CD14-positive monocyte (primary cell): ENCODE measurements around the gene THSD7B. TPM values are rescaled to one million over a fixed set of nuclear protein-coding genes. Genes with fewer than 3 reads are reported as not detected.

Source experiments
- DNase-seq, 3 donors: peaks; one replicate each; pipeline ENCODE4 v3.0.0-alpha.2; 2011 to 2022
- H2AFZ ChIP-seq: 2 replicates; pipeline ENCODE4 v1.6.0; 2012; ENCODE audit warnings: mild to moderate bottlenecking, low read depth, low read length, inconsistent platforms; ENCODE audit not compliant: insufficient read depth, poor library complexity, severe bottlenecking
- H3K27ac ChIP-seq, 2 donors: 1 replicate in 1 of 2; 2 replicates in 1 of 2; pipeline ENCODE4 v1.5.1; 2012 to 2013; ENCODE audit warnings: low read length in 2 of 2, control low read depth in 1 of 2, inconsistent platforms in 1 of 2, low read depth in 1 of 2, mild to moderate bottlenecking in 1 of 2
- H3K27me3 ChIP-seq, 2 donors: one replicate each; pipeline versions ENCODE4 v1.6.0 to v1.6.1; 2011 to 2013; ENCODE audit warnings: low read length in 2 of 2; ENCODE audit not compliant: control insufficient read depth in 2 of 2, insufficient read depth in 2 of 2
- H3K36me3 ChIP-seq, 2 donors: replicated peaks in 1 of 2; 1 replicate in 1 of 2; 2 replicates in 1 of 2; pipeline versions ENCODE4 v1.5.1 to v1.6.1; 2012 to 2013; ENCODE audit warnings: low read length in 2 of 2, control low read depth in 1 of 2, inconsistent platforms in 1 of 2, mild to moderate bottlenecking in 1 of 2; ENCODE audit not compliant: insufficient read depth in 2 of 2, control insufficient read depth in 1 of 2
- H3K4me1 ChIP-seq, 2 donors: 1 replicate in 1 of 2; 2 replicates in 1 of 2; pipeline versions ENCODE4 v1.5.1 to v1.6.1; 2012 to 2013; ENCODE audit warnings: low read length in 2 of 2, control low read depth in 1 of 2, inconsistent platforms in 1 of 2, mild to moderate bottlenecking in 1 of 2, moderate library complexity in 1 of 2; ENCODE audit not compliant: insufficient read depth in 2 of 2, control insufficient read depth in 1 of 2
- H3K4me2 ChIP-seq: replicated peaks from 2 replicates; pipeline ENCODE3; 2012; ENCODE audit warnings: low read length, moderate library complexity, mild to moderate bottlenecking; ENCODE audit not compliant: poor library complexity, severe bottlenecking; ENCODE audit errors: extremely low read depth
- H3K4me3 ChIP-seq, 3 experiments: fragments of 200-600 bp in 1 of 3; sonication (generic) in 1 of 3; replicated peaks in 1 of 3; 1 replicate in 2 of 3; 2 replicates in 1 of 3; pipeline ENCODE4 v1.5.1; 2011 to 2013; ENCODE audit warnings: low read length in 3 of 3, mild to moderate bottlenecking in 3 of 3, control low read depth in 2 of 3, low read depth in 2 of 3, inconsistent platforms in 1 of 3, moderate library complexity in 1 of 3
- H3K79me2 ChIP-seq: 2 replicates; pipeline ENCODE4 v1.6.0; 2012; ENCODE audit warnings: mild to moderate bottlenecking, control low read depth, inconsistent platforms, low read length, moderate library complexity; ENCODE audit not compliant: insufficient read depth
- H3K9ac ChIP-seq: 2 replicates; pipeline ENCODE4 v1.6.0; 2017; ENCODE audit warnings: low read length, mild to moderate bottlenecking; ENCODE audit not compliant: insufficient read depth, poor library complexity, severe bottlenecking
- H3K9me3 ChIP-seq, 2 donors: replicated peaks in 1 of 2; 1 replicate in 1 of 2; 2 replicates in 1 of 2; pipeline versions ENCODE4 v1.5.1 to v1.6.1; 2012 to 2013; ENCODE audit warnings: low read length in 2 of 2, control low read depth in 1 of 2; ENCODE audit not compliant: control insufficient read depth in 1 of 2, insufficient read depth in 1 of 2
- H4K20me1 ChIP-seq: 2 replicates; pipeline ENCODE4 v1.6.0; 2012; ENCODE audit warnings: mild to moderate bottlenecking, low read length, control low read depth, moderate library complexity; ENCODE audit not compliant: insufficient read depth
- H3K27ac Mint-ChIP-seq, 7 donors: one replicate each; pipeline ENCODE4 v1.8.0; 2020; ENCODE audit warnings: mild to moderate bottlenecking in 7 of 7, mixed read lengths in 7 of 7, moderate library complexity in 6 of 7, inconsistent platforms in 2 of 7
- H3K27me3 Mint-ChIP-seq, 3 donors: one replicate each; pipeline ENCODE4 v1.8.0; 2021 to 2022; ENCODE audit warnings: low read depth in 3 of 3, mild to moderate bottlenecking in 3 of 3, mixed read lengths in 3 of 3, moderate library complexity in 3 of 3, inconsistent platforms in 1 of 3
- H3K36me3 Mint-ChIP-seq, 2 donors: one replicate each; pipeline ENCODE4 v1.8.0; 2020; ENCODE audit warnings: mixed read lengths in 2 of 2, inconsistent platforms in 1 of 2, mild to moderate bottlenecking in 1 of 2
- H3K4me1 Mint-ChIP-seq: one replicate; pipeline ENCODE4 v1.8.0; 2020; ENCODE audit warnings: mild to moderate bottlenecking, mixed read lengths
- H3K4me3 Mint-ChIP-seq, 2 donors: one replicate each; pipeline ENCODE4 v1.8.0; 2020; ENCODE audit warnings: mild to moderate bottlenecking in 2 of 2, mixed read lengths in 2 of 2, moderate library complexity in 1 of 2
- H3K9me3 Mint-ChIP-seq, 7 donors: one replicate each; pipeline ENCODE4 v1.8.0; 2020 to 2022; ENCODE audit warnings: mixed read lengths in 7 of 7, mild to moderate bottlenecking in 6 of 7, moderate library complexity in 6 of 7, inconsistent platforms in 2 of 7
- WGBS: methylation state at CpG from one replicate; pipeline ENCODE4 v1.1.5; 2013; ENCODE audit warnings: missing lambda C conversion rate; ENCODE audit not compliant: insufficient coverage; 5-methylcytosine and 5-hydroxymethylcytosine counted together
- intact Hi-C, 2 donors: fragments of 100-400 bp; cut with micrococcal nuclease; formaldehyde crosslinking; loops; one replicate each; pipeline versions ENCODE4 v1.15.0 to v1.15.1; 2023
- polyA plus RNA-seq, 3 donors: library from polyadenylated mRNA; depleted of rRNA in 1 of 3; unstranded in 2 of 3; stranded (reverse) in 1 of 3; fragments of 300-500 nt in 2 of 3; fragments of >200 nt in 1 of 3; fragmentation: Illumina TruSeq in 2 of 3; gene quantifications; 1 replicate in 2 of 3; 2 replicates in 1 of 3; pipeline ENCODE4 v1.2.3, GENCODE V29; 2012 to 2021
- TF ChIP-seq, protein P1 (sequence below): fragments of 200-600 bp; IDR thresholded peaks from one replicate; pipeline ENCODE4 v1.8.0; 2022; ENCODE audit warnings: antibody characterized with exemption, mild to moderate bottlenecking

THSD7B gene
- polyA plus RNA-seq, 3 donors: not detected

DNA sequence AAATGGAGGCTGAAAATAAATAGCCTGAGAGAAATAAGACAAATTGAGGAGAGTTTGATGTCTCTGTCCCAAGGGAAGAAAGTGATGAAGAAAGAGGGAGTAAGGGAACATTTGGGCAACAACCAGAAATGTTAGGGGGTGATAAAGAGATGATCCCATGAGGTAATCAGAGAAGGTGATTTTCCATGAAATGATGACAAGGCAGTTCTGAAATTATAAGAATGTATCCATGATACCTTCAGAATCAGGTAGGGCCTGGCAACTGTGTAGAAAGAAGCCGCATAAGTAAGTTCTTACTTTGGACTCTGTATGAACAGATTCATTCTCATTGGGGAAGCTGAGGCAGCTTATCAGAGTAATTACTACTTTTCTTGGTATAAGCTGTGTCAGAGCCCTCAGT, 106.1 kb downstream of the THSD7B start:
- TF ChIP-seq, protein P1, sequence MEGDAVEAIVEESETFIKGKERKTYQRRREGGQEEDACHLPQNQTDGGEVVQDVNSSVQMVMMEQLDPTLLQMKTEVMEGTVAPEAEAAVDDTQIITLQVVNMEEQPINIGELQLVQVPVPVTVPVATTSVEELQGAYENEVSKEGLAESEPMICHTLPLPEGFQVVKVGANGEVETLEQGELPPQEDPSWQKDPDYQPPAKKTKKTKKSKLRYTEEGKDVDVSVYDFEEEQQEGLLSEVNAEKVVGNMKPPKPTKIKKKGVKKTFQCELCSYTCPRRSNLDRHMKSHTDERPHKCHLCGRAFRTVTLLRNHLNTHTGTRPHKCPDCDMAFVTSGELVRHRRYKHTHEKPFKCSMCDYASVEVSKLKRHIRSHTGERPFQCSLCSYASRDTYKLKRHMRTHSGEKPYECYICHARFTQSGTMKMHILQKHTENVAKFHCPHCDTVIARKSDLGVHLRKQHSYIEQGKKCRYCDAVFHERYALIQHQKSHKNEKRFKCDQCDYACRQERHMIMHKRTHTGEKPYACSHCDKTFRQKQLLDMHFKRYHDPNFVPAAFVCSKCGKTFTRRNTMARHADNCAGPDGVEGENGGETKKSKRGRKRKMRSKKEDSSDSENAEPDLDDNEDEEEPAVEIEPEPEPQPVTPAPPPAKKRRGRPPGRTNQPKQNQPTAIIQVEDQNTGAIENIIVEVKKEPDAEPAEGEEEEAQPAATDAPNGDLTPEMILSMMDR: no peak
- no peaks in the 10 kb centered on the region for H3K4me1 Mint-ChIP-seq
- no peak overlapping the region for H3K27ac ChIP-seq
- no peaks in the 10 kb centered on the region for H3K79me2 ChIP-seq
- H3K4me1 ChIP-seq: no peaks in the 10 kb centered on the region
- WGBS: no CpG with 5 or more reads among the region's 1 CpG
- no peaks in the 10 kb centered on the region for H3K9me3 ChIP-seq
- no peaks in the 10 kb centered on the region for H4K20me1 ChIP-seq
- peaks cover 0 to 5% (median 2%) of the 10 kb centered on the region in 3 donors for H3K27me3 Mint-ChIP-seq
- no peak for DNase-seq
- no peak overlapping the region for H3K27ac Mint-ChIP-seq
- H3K4me2 ChIP-seq: no peak overlapping the region
- H3K36me3 ChIP-seq: no peaks in the 10 kb centered on the region
- no peak overlapping the region for H2AFZ ChIP-seq
- no peak overlapping the region for H3K4me3 ChIP-seq
- intact Hi-C loops: no loop called here
- peaks cover 0 to 2% (median 0%) of the 10 kb centered on the region in 7 donors for H3K9me3 Mint-ChIP-seq
- H3K36me3 Mint-ChIP-seq: no peaks in the 10 kb centered on the region
- H3K27me3 ChIP-seq: no peaks in the 10 kb centered on the region
- no peak overlapping the region for H3K4me3 Mint-ChIP-seq
- no peak overlapping the region for H3K9ac ChIP-seq

DNA sequence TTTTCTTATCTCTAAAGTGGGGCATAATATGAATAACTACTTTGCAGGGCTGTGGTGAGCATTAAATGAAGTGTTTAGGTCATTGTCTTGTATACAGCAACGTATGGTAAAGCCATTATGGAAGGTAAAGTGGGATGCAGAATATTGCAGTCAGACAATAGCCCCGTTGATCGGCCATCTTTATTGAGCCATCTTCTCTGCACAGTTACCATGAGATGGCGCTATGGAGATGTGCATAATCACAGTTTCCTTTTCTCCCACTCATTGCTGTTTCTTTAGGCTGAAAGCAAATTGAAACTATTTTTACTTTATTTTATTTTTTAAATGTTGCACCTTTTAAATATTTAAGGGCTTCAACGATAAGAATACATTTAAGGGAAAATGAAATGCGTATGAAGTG, 108.9 kb downstream of the THSD7B start:
- Mint-ChIP-seq H3K27ac (no peak overlapping the region), H3K4me1 (no peaks in the 10 kb centered on the region), H3K4me3 (no peak overlapping the region), H3K9me3 (peaks cover 0 to 2% (median 0%) of the 10 kb centered on the region in 7 donors), H3K36me3 (no peaks in the 10 kb centered on the region), H3K27me3 (peaks cover 0 to 5% (median 2%) of the 10 kb centered on the region in 3 donors)
- no peaks in the 10 kb centered on the region for H3K36me3 ChIP-seq
- no peak overlapping the region for H3K4me2 ChIP-seq
- intact Hi-C loops: no loop called here
- no peak overlapping the region for H3K27ac ChIP-seq
- no peak overlapping the region for H3K9ac ChIP-seq
- no peaks in the 10 kb centered on the region for H3K79me2 ChIP-seq
- H2AFZ ChIP-seq: no peak overlapping the region
- H4K20me1 ChIP-seq: no peaks in the 10 kb centered on the region
- H3K4me3 ChIP-seq: no peak overlapping the region
- 100% methylated on average over 1 of the region's 6 CpGs for WGBS
- H3K27me3 ChIP-seq: no peaks in the 10 kb centered on the region
- no peak for DNase-seq
- no peaks in the 10 kb centered on the region for H3K4me1 ChIP-seq
- H3K9me3 ChIP-seq: no peaks in the 10 kb centered on the region
- TF ChIP-seq, protein P1: no peak
